ENCODE measurements around the gene RAB42. TPM values are rescaled to one million over a fixed set of nuclear protein-coding genes. Genes with fewer than 3 reads are reported as not detected.
A peak's percentile ranks its signal among the peaks of the same experiment; 100 is the strongest.

RAB42 gene
- total RNA-seq, 4 donors from 2014 or later = 0.21 to 2.5 (median 0.83) TPM; not detected in 1

DNA sequence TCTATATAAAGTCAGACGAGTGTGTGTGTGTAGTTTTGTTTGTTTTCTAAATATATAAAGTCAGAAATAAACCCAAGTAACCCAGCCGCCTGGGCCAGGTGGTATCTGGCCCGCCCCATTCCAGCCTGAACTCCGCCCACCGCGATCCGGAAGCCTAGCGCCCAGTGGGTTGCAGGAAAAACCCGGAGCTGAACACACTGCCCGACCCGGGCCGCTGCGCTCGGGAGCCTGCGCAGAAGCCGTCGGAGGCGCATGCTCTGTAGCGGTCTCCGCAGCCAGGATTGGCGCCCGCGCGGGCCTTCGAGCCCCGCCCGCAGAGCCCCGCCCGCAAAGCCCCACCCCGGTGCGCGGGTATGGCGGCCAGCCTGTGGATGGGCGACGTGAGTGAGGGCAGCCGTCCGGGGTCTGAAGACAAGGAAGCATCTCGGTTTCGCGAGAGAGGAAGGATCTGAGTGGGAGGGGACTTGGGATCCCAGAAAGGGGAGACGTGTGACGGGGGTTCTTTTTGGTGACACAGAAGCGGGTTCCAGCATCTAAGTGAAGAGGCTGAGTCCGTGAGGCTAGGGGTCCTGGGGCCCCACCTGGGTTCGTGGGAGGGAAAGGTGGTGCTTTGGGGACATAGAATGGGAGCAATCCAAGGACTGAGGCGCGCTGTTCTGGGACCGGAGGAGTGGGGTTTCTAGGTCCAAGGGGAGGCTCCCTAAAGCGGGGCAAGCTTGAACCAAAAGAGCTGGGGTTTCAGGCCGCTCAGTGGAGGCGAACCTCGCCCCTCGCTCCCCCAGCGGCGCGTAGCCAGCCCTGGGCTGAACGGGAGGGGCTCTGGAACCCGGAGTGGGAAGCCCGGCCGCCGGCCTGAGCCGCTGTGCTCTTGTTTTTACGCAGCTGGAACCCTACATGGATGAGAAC is 39.1 kb upstream of the RAB42 start, which contains the start of gene TRNAU1AP:
Gene TRNAU1AP (plus strand): TSS at position 328 of the 906 bp plus-strand sequence. CDS start 26 bp downstream, at position 354.
- WGBS, 2 donors = 0% methylated on average over 21 to 31 of the region's 63 CpGs
- Histone ChIP-seq H3K27ac (peak within 1 kb of the TSS; percentile 92 to 97 (median 92)), H3K4me3 (peak within 1 kb of the TSS; percentile 71 to 97 (median 84)), H3K27me3 (no peaks in the 10 kb centered on the region), H3K36me3 (peaks cover 0 to 38% (median 4%) of the 10 kb centered on the region in 3 donors), H3K4me1 (peaks cover 0 to 27% (median 9%) of the 10 kb centered on the region in 3 donors), H3K9me3 (no peaks in the 10 kb centered on the region)
- intact Hi-C loops (cut with DNase I) = no loop called here
- peak; percentile 74 for DNase-seq
- TF ChIP-seq CTCF (IDR thresholded peaks at IDR 0.05) (peak in 2 of 6 experiments; percentile 7 to 57), POLR2A (IDR thresholded peaks at IDR 0.05) (peak in 3 of 4 donors; percentile 67 to 87 (median 79))

DNA sequence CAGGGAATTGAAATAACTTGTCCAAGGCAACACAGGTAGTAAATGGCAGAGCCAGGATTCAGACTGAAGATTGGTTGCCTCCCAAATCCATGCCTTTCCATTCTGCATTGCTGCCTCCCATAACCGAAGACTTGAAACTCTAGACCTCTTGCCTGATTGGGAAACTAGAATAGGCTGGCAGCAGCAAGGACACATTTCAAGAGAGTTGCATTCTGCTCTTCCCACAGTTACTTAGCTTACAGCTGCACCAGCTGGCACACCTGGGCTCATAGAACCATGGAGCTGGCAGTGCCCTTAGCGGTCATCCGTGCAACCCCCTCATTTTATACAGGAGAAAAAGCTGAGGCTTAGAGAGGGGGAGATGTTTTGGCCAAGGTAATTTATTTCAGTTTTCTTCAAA is 31.2 kb upstream of the RAB42 start:
- no peak for TF ChIP-seq POLR2A (IDR thresholded peaks at IDR 0.05)
- TF ChIP-seq CTCF (IDR thresholded peaks at IDR 0.05) = no peak
- 92 to 100% methylated on average over 3 of the region's 3 CpGs for WGBS, 2 donors
- H3K4me3 ChIP-seq = no peak overlapping the region
- no peaks in the 10 kb centered on the region for H3K27me3 ChIP-seq
- H3K36me3 ChIP-seq = peaks cover 12 to 100% (median 40%) of the 10 kb centered on the region in 3 donors
- no peaks in the 10 kb centered on the region for H3K9me3 ChIP-seq
- intact Hi-C loops (cut with DNase I) = no loop called here
- DNase-seq = no peak
- H3K27ac ChIP-seq = no peak overlapping the region
- H3K4me1 ChIP-seq = peaks cover 0 to 5% (median 0%) of the 10 kb centered on the region in 3 donors

DNA sequence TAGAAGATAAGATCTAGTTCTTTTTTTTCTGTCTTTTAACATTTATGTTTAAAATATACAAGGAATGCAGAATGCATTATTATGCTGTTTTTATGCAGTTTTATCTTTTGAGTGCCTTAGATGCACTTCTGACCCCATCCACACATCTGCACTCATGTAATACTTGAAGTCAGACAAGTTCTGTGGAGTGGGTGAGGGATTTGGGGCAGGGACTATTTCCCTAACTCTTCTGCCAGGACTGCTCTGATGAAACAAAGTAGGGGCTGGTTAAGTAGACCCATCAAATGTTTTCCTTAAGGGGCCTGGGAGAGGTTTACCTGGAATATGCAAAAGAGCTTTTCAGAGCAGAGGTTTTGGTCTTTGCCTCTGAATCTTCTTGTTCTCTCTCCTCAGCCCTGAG is 27.8 kb upstream of the RAB42 start:
- Histone ChIP-seq H3K36me3 (peaks cover 12 to 100% (median 51%) of the 10 kb centered on the region in 3 donors), H3K27me3 (no peaks in the 10 kb centered on the region), H3K4me1 (peaks cover 0 to 5% (median 0%) of the 10 kb centered on the region in 3 donors), H3K4me3 (no peak overlapping the region), H3K9me3 (no peaks in the 10 kb centered on the region), H3K27ac (no peak overlapping the region)
- intact Hi-C loops (cut with DNase I) = no loop called here
- TF ChIP-seq POLR2A (IDR thresholded peaks at IDR 0.05) = no peak
- no peak for TF ChIP-seq CTCF (IDR thresholded peaks at IDR 0.05)
- no peak for DNase-seq

DNA sequence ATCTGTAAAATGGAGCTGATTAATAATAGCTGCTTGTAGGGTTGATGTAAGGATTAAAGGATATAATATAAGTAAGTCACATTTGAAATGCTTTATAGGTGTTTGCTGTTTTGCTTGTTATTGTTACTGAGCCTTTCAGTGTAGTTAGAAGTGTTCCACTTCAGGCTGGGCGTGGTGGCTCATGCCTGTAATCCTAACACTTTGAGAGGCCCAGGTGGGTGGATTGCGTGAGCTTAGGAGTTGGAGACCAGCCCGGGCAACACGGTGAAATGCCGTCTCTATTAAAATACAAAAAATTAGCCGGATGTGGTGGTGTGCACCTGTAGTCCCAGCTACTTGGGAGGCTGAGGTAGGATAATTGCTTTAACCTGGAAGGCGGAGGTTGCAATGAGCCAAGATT is 27.0 kb upstream of the RAB42 start:
- no peaks in the 10 kb centered on the region for H3K9me3 ChIP-seq
- intact Hi-C loops (cut with DNase I) = no loop called here
- H3K27me3 ChIP-seq = no peaks in the 10 kb centered on the region
- no peak for DNase-seq
- peaks cover 0 to 5% (median 0%) of the 10 kb centered on the region in 3 donors for H3K4me1 ChIP-seq
- H3K4me3 ChIP-seq = no peak overlapping the region
- WGBS, 2 donors = 67 to 80% methylated on average over 6 of the region's 7 CpGs
- H3K36me3 ChIP-seq = peaks cover 12 to 100% (median 51%) of the 10 kb centered on the region in 3 donors
- TF ChIP-seq CTCF (IDR thresholded peaks at IDR 0.05) (no peak), POLR2A (IDR thresholded peaks at IDR 0.05) (no peak)
- H3K27ac ChIP-seq = peak overlapping the region in 2 of 4 donors; percentile 45 to 62

GRCh38 chr1:28565726-28566125 is 26.3 kb upstream of the RAB42 start:
- TF ChIP-seq CTCF (IDR thresholded peaks at IDR 0.05) (no peak), POLR2A (IDR thresholded peaks at IDR 0.05) (no peak)
- Histone ChIP-seq H3K4me1 (peaks cover 0 to 5% (median 0%) of the 10 kb centered on the region in 3 donors), H3K9me3 (no peaks in the 10 kb centered on the region), H3K4me3 (no peak overlapping the region), H3K36me3 (peaks cover 12 to 100% (median 52%) of the 10 kb centered on the region in 3 donors), H3K27me3 (no peaks in the 10 kb centered on the region), H3K27ac (peak overlapping the region in 2 of 4 donors; percentile 45 to 62)
- DNase-seq = no peak
- intact Hi-C loops (cut with DNase I) = no loop called here
- WGBS, 2 donors = 93 to 97% methylated on average over 1 to 6 of the region's 6 CpGs

Data from esophagus squamous epithelium (tissue), 5 donors.